Measurements from ENCODE around the gene NOL7. TPM values are rescaled to one million over a fixed set of nuclear protein-coding genes. Genes with fewer than 3 reads are reported as not detected.

NOL7 gene
- polyA plus RNA-seq, 1 donor, result 67.2 TPM

GRCh38 chr6:13663986-13664385, 48.9 kb downstream of the NOL7 start:
- 100% methylated on average over 2 of the region's 4 CpGs for WGBS (ENCODE audit: insufficient coverage, low lambda C conversion rate)

GRCh38 chr6:13664703-13665352, 49.7 kb downstream of the NOL7 start:
- Histone ChIP-seq H3K27ac (ENCODE audit: low read length) (no peak overlapping the region), H3K4me1 (ENCODE audit: control insufficient read depth, insufficient read depth, low read length) (no peaks in the 10 kb centered on the region), H3K36me3 (ENCODE audit: control insufficient read depth, insufficient read depth, low read length) (no peaks in the 10 kb centered on the region), H3K4me3 (ENCODE audit: low read length) (no peak overlapping the region), H3K9me3 (ENCODE audit: control insufficient read depth, low read depth, low read length) (no peaks in the 10 kb centered on the region), H3K27me3 (ENCODE audit: control insufficient read depth, insufficient read depth, low read length) (no peaks in the 10 kb centered on the region)
- no peak for DNase-seq

More at GRCh38 chr6:13663986-13664385, 48.9 kb downstream of the NOL7 start:
- H3K4me1 ChIP-seq (ENCODE audit: control insufficient read depth, insufficient read depth, low read length), result no peaks in the 10 kb centered on the region
- H3K36me3 ChIP-seq (ENCODE audit: control insufficient read depth, insufficient read depth, low read length), result no peaks in the 10 kb centered on the region
- no peak overlapping the region for H3K27ac ChIP-seq (ENCODE audit: low read length)
- no peaks in the 10 kb centered on the region for H3K27me3 ChIP-seq (ENCODE audit: control insufficient read depth, insufficient read depth, low read length)
- H3K9me3 ChIP-seq (ENCODE audit: control insufficient read depth, low read depth, low read length), result no peaks in the 10 kb centered on the region
- DNase-seq, result no peak
- no peak overlapping the region for H3K4me3 ChIP-seq (ENCODE audit: low read length)

- no peaks in the 10 kb centered on the region for H3K36me3 ChIP-seq (ENCODE audit: control insufficient read depth, insufficient read depth, low read length)
- no peaks in the 10 kb centered on the region for H3K9me3 ChIP-seq (ENCODE audit: control insufficient read depth, low read depth, low read length)
- no peak for DNase-seq
- H3K27ac ChIP-seq (ENCODE audit: low read length), result no peak overlapping the region
- H3K4me3 ChIP-seq (ENCODE audit: low read length), result no peak overlapping the region
- H3K4me1 ChIP-seq (ENCODE audit: control insufficient read depth, insufficient read depth, low read length), result no peaks in the 10 kb centered on the region
- no peaks in the 10 kb centered on the region for H3K27me3 ChIP-seq (ENCODE audit: control insufficient read depth, insufficient read depth, low read length)
- 98% methylated on average over 5 of the region's 8 CpGs for WGBS (ENCODE audit: insufficient coverage, low lambda C conversion rate)
Measured at GRCh38 chr6:13666194-13667105, 51.3 kb downstream of the NOL7 start.

GRCh38 chr6:13667655-13668054, 52.5 kb downstream of the NOL7 start:
- H3K9me3 ChIP-seq (ENCODE audit: control insufficient read depth, low read depth, low read length), result no peaks in the 10 kb centered on the region
- 100% methylated on average over 2 of the region's 2 CpGs for WGBS (ENCODE audit: insufficient coverage, low lambda C conversion rate)
- H3K4me3 ChIP-seq (ENCODE audit: low read length), result no peak overlapping the region
- no peaks in the 10 kb centered on the region for H3K4me1 ChIP-seq (ENCODE audit: control insufficient read depth, insufficient read depth, low read length)
- no peaks in the 10 kb centered on the region for H3K36me3 ChIP-seq (ENCODE audit: control insufficient read depth, insufficient read depth, low read length)
- no peaks in the 10 kb centered on the region for H3K27me3 ChIP-seq (ENCODE audit: control insufficient read depth, insufficient read depth, low read length)
- no peak overlapping the region for H3K27ac ChIP-seq (ENCODE audit: low read length)
- no peak for DNase-seq

GRCh38 chr6:13668291-13668928, 53.3 kb downstream of the NOL7 start:
- no peak for DNase-seq
- Histone ChIP-seq H3K36me3 (ENCODE audit: control insufficient read depth, insufficient read depth, low read length) (no peaks in the 10 kb centered on the region), H3K27ac (ENCODE audit: low read length) (no peak overlapping the region), H3K27me3 (ENCODE audit: control insufficient read depth, insufficient read depth, low read length) (no peaks in the 10 kb centered on the region), H3K4me3 (ENCODE audit: low read length) (no peak overlapping the region), H3K4me1 (ENCODE audit: control insufficient read depth, insufficient read depth, low read length) (no peaks in the 10 kb centered on the region), H3K9me3 (ENCODE audit: control insufficient read depth, low read depth, low read length) (no peaks in the 10 kb centered on the region)
- WGBS (ENCODE audit: insufficient coverage, low lambda C conversion rate), result 83% methylated on average over 1 of the region's 2 CpGs

GRCh38 chr6:13669476-13669875, 54.3 kb downstream of the NOL7 start:
- no CpG with 5 or more reads among the region's 5 CpGs for WGBS (ENCODE audit: insufficient coverage, low lambda C conversion rate)
- H3K4me1 ChIP-seq (ENCODE audit: control insufficient read depth, insufficient read depth, low read length), result no peaks in the 10 kb centered on the region

More at GRCh38 chr6:13669476-13669875, 54.3 kb downstream of the NOL7 start:
- Histone ChIP-seq H3K4me3 (ENCODE audit: low read length) (no peak overlapping the region), H3K27ac (ENCODE audit: low read length) (no peak overlapping the region), H3K36me3 (ENCODE audit: control insufficient read depth, insufficient read depth, low read length) (no peaks in the 10 kb centered on the region), H3K27me3 (ENCODE audit: control insufficient read depth, insufficient read depth, low read length) (no peaks in the 10 kb centered on the region), H3K9me3 (ENCODE audit: control insufficient read depth, low read depth, low read length) (no peaks in the 10 kb centered on the region)
- no peak for DNase-seq

Other genes with a start within 250 kb of the NOL7 start
- 2.0 TPM for gene GFOD1, start 127.7 kb upstream of the NOL7 start, polyA plus RNA-seq
- 13.4 TPM for gene SIRT5, start 40.7 kb upstream of the NOL7 start, polyA plus RNA-seq
- 27.8 TPM for gene RANBP9, start 96.5 kb downstream of the NOL7 start, polyA plus RNA-seq
- 27.1 TPM for gene MCUR1, start 199.2 kb downstream of the NOL7 start, polyA plus RNA-seq

Measured in large intestine (tissue), 3 donors.